Heart left ventricle (tissue), 13 donors: ENCODE measurements around the gene VSX2.

Experiments
- POLR2A ChIP-seq, 2 donors: fragments of 450-650 bp; IDR thresholded peaks; one replicate each; pipeline ENCODE4 v1.6.1; 2017; ENCODE audit warnings: antibody characterized with exemption in 2 of 2, mild to moderate bottlenecking in 2 of 2, moderate library complexity in 2 of 2
- TF ChIP-seq, protein P1 (sequence below), 12 donors: fragments of 200-600 bp; sonication (generic) in 4 of 12; IDR thresholded peaks; one replicate each; pipeline versions ENCODE4 v1.5.0 to v1.8.0; 2018 to 2022; ENCODE audit warnings: antibody characterized with exemption in 12 of 12, mild to moderate bottlenecking in 5 of 12
- donor health status: ischemic (EF 13 %, LVEDD 7.1; RV severe dilation, severe dysfunction).
- donor health status: DM: no; HTN: yes; CAD: no.
- donor health status: DM: no; HTN: no; CAD: no.
- donor health status: ischemic (EF 25% LVEDD 6.9; RV normal size, moderate dysfunction).
- donor health status: ischemic (EF 25% LVEDD 5.7; RV mildly dilated, moderate dysfunction).
- donor health status: ischemic (EF 35%, LVEDD 5.7; RV mildly dilated, moderate dysfunction).
- donor health status: nonischemic (EF 11% LVEDD 7.7; RV severe dilation, severe dysfunction).
- donor health status: DM: yes; HTN: yes; CAD: no.
- donor health status: PGD.
- donor health status: ischemic (EF 29% LVEDD 5.4; RV normal size, mild dysfunction).
- donor health status: nonischemic (EF 23%, LVEDD 6.1; RV moderate dilation, normal function).

DNA sequence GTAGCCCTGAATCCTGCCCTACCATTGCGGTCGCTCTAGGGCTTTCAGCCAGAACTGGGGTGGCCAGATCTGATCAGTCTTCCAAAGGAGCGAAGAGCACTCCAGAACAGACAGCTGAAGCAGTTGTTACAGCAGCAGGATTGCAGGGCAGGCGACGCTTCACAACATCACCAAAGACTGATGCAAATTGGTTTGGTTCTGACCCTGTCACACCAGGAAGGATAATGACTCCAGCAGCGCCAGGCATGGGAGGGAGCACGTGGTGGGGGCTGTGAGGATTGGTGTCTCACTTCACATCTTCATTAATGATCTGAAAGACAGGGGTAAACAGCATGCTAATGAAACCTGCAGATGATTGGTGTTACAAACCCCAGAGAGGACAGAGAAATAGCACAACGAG lies 30.6 kb upstream of the VSX2 start:
- TF ChIP-seq, protein P1, sequence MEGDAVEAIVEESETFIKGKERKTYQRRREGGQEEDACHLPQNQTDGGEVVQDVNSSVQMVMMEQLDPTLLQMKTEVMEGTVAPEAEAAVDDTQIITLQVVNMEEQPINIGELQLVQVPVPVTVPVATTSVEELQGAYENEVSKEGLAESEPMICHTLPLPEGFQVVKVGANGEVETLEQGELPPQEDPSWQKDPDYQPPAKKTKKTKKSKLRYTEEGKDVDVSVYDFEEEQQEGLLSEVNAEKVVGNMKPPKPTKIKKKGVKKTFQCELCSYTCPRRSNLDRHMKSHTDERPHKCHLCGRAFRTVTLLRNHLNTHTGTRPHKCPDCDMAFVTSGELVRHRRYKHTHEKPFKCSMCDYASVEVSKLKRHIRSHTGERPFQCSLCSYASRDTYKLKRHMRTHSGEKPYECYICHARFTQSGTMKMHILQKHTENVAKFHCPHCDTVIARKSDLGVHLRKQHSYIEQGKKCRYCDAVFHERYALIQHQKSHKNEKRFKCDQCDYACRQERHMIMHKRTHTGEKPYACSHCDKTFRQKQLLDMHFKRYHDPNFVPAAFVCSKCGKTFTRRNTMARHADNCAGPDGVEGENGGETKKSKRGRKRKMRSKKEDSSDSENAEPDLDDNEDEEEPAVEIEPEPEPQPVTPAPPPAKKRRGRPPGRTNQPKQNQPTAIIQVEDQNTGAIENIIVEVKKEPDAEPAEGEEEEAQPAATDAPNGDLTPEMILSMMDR (IDR thresholded peaks at IDR 0.05) = no peak
- no peak for TF ChIP-seq POLR2A (IDR thresholded peaks at IDR 0.05)
